Loucy (cell line): ENCODE data around the gene IL21R.

Source experiments
- EZH2phosphoT487 ChIP-seq: fragments of 200-600 bp; IDR thresholded peaks from 2 replicates; pipeline ENCODE4 v1.6.1; 2018; ENCODE audit warnings: antibody characterized with exemption, mild to moderate bottlenecking, moderate library complexity, borderline replicate concordance
- TF ChIP-seq, protein P1 (sequence below): fragments of 200-600 bp; sonication (generic); conservative IDR thresholded peaks from 2 replicates; pipeline ENCODE4 v1.5.1; 2014; ENCODE audit warnings: mild to moderate bottlenecking, antibody characterized with exemption, low read length

DNA sequence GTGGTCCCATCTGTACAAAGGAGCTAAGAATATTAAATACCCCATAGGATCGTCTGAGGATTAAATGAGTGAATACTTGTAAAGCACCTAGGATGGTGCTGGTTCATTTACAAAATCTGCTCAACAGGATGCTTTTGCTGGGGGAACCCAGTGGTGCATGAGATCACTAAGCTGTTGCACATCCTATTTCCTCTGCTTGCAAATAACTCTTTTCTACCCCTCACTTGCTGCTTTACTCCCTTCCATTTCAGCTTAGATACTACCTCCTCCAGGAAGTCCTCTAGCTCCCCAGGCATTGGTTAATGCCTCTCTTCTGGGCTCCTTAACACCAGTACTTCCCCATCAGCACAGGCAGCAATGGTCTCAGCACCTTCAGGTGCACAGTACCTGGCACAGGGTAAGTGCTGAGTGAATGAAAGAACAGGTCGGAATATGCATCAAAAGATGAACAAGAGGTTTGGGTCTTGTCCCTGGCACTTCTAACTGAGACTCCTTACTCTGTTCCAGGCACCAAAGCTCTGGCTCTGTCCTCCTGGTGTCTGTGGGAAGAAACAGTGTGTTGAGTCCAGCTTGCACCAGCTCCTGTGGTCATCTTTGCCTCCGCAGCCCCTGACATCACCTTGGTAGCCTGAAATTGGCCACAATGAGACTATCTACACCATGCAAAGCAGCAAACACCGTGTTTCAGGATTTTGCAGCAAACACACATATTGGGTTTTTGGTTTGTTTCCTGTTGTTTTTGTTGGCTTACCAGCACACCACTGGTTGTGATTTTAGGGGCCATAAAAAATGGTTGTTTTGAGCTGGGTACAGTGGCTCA is 24.1 kb upstream of the IL21R start:
- TF ChIP-seq EZH2phosphoT487, result no peak
- TF ChIP-seq, protein P1, sequence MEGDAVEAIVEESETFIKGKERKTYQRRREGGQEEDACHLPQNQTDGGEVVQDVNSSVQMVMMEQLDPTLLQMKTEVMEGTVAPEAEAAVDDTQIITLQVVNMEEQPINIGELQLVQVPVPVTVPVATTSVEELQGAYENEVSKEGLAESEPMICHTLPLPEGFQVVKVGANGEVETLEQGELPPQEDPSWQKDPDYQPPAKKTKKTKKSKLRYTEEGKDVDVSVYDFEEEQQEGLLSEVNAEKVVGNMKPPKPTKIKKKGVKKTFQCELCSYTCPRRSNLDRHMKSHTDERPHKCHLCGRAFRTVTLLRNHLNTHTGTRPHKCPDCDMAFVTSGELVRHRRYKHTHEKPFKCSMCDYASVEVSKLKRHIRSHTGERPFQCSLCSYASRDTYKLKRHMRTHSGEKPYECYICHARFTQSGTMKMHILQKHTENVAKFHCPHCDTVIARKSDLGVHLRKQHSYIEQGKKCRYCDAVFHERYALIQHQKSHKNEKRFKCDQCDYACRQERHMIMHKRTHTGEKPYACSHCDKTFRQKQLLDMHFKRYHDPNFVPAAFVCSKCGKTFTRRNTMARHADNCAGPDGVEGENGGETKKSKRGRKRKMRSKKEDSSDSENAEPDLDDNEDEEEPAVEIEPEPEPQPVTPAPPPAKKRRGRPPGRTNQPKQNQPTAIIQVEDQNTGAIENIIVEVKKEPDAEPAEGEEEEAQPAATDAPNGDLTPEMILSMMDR, result no peak
